ENCODE data around the gene PCCB.
A peak's percentile ranks its signal among the peaks of the same experiment; 100 is the strongest.
"Not testable (repeated sequence)": the region's sequence is repeated elsewhere in the genome, so short reads cannot be mapped to it uniquely, and the experiment has no call there.

Gene PCCB

GRCh38 chr3:136334209-136334608 is 84.1 kb downstream of the PCCB start:
- Histone ChIP-seq H3K4me3 (ENCODE audit: low read depth in 1 of 5, low read length in 5 of 5) (no peak overlapping the region), H3K36me3 (ENCODE audit: control insufficient read depth in 5 of 5, insufficient read depth in 5 of 5, low read length in 5 of 5) (peaks cover 37 to 63% (median 43%) of the 10 kb centered on the region in 5 donors), H3K9me3 (ENCODE audit: control insufficient read depth in 5 of 5, low read length in 5 of 5) (no peaks in the 10 kb centered on the region), H3K4me1 (ENCODE audit: control insufficient read depth in 5 of 5, insufficient read depth in 5 of 5, low read length in 5 of 5) (no peaks in the 10 kb centered on the region), H3K9ac (ENCODE audit: low read length in 5 of 5) (no peak overlapping the region), H3K27ac (ENCODE audit: low read depth, low read length) (no peak overlapping the region), H3K27me3 (ENCODE audit: control insufficient read depth in 5 of 5, insufficient read depth in 4 of 5, low read length in 5 of 5) (no peaks in the 10 kb centered on the region)

DNA sequence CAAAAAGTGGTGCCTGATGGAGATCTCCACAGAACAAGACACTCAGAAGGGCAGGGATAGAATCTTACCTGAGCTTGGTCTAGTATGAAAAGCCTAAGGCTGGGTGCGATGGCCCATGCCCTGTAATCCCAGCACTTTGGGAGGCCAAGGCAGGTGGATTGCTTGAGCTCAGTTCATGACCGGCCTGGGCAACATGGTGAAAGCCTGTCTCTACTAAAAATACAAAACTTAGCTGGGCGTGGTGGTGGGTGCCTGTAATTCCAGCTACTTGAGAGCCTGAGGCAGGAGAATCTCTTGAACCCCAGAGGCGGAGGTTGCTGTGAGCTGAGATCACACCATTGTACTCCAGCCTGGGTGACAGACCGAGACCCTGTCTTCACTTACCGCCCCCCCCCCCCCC is 84.6 kb downstream of the PCCB start:
- not testable (repeated sequence) for H3K9me3 ChIP-seq (ENCODE audit: control insufficient read depth in 5 of 5, low read length in 5 of 5); H3K4me3 ChIP-seq (ENCODE audit: low read depth in 1 of 5, low read length in 5 of 5); H3K4me1 ChIP-seq (ENCODE audit: control insufficient read depth in 5 of 5, insufficient read depth in 5 of 5, low read length in 5 of 5); H3K27me3 ChIP-seq (ENCODE audit: control insufficient read depth in 5 of 5, insufficient read depth in 4 of 5, low read length in 5 of 5); H3K27ac ChIP-seq (ENCODE audit: low read depth, low read length); H3K9ac ChIP-seq (ENCODE audit: low read length in 5 of 5)
- peaks cover 40 to 63% (median 41%) of the 10 kb centered on the region in 5 donors for H3K36me3 ChIP-seq (ENCODE audit: control insufficient read depth in 5 of 5, insufficient read depth in 5 of 5, low read length in 5 of 5)

GRCh38 chr3:136336329-136337100 is 86.4 kb downstream of the PCCB start:
- Histone ChIP-seq H3K4me1 (ENCODE audit: control insufficient read depth in 5 of 5, insufficient read depth in 5 of 5, low read length in 5 of 5) (no peaks in the 10 kb centered on the region), H3K27ac (ENCODE audit: low read depth, low read length) (no peak overlapping the region), H3K27me3 (ENCODE audit: control insufficient read depth in 5 of 5, insufficient read depth in 4 of 5, low read length in 5 of 5) (no peaks in the 10 kb centered on the region), H3K36me3 (ENCODE audit: control insufficient read depth in 5 of 5, insufficient read depth in 5 of 5, low read length in 5 of 5) (peaks cover 46 to 77% (median 51%) of the 10 kb centered on the region in 5 donors), H3K9ac (ENCODE audit: low read length in 5 of 5) (no peak overlapping the region), H3K4me3 (ENCODE audit: low read depth in 1 of 5, low read length in 5 of 5) (no peak overlapping the region), H3K9me3 (ENCODE audit: control insufficient read depth in 5 of 5, low read length in 5 of 5) (no peaks in the 10 kb centered on the region)

GRCh38 chr3:136343446-136343845 is 93.3 kb downstream of the PCCB start:
- Histone ChIP-seq H3K4me1 (ENCODE audit: control insufficient read depth in 5 of 5, insufficient read depth in 5 of 5, low read length in 5 of 5) (peaks cover 0 to 6% (median 3%) of the 10 kb centered on the region in 5 donors), H3K36me3 (ENCODE audit: control insufficient read depth in 5 of 5, insufficient read depth in 5 of 5, low read length in 5 of 5) (peaks cover 20 to 59% (median 29%) of the 10 kb centered on the region in 5 donors), H3K27ac (ENCODE audit: low read depth, low read length) (peak overlapping the region; percentile 0), H3K4me3 (ENCODE audit: low read depth in 1 of 5, low read length in 5 of 5) (no peak overlapping the region), H3K9me3 (ENCODE audit: control insufficient read depth in 5 of 5, low read length in 5 of 5) (no peaks in the 10 kb centered on the region), H3K27me3 (ENCODE audit: control insufficient read depth in 5 of 5, insufficient read depth in 4 of 5, low read length in 5 of 5) (no peaks in the 10 kb centered on the region), H3K9ac (ENCODE audit: low read length in 5 of 5) (no peak overlapping the region)

DNA sequence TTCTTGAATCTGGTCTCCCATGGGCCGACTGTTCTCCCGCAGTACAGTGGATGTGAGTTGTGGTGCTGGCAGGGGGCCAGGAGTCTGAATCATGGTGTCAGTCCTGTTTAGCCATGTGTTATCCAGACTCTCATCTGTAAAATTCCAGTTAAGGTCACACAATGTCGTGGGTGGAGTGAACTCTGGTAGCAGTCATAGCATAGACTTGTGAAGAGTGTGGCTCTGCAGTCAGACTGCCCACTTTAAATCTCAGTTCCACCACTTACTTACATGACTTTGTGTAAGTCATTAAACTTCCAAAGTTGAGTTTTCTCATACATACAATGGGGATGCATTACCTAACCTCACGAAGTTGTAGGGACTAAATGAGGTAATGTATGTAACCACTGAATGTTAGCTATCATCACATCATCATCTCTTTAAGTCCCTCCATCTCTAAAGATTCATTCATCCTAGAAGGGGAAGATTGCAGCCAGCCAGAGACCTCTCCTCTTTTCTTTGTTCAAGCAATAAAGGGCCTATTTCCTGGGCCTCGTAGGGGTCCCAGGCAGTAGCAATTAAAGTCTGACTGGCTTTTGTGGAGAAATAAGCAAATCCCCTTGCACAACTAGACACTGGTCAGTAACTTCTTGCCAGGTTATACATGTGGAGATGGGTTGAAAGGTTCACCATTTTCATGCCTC is 93.9 kb downstream of the PCCB start:
- Histone ChIP-seq H3K27ac (ENCODE audit: low read depth, low read length) (peak overlapping the region; percentile 0), H3K9ac (ENCODE audit: low read length in 5 of 5) (no peak overlapping the region), H3K9me3 (ENCODE audit: control insufficient read depth in 5 of 5, low read length in 5 of 5) (no peaks in the 10 kb centered on the region), H3K4me3 (ENCODE audit: low read depth in 1 of 5, low read length in 5 of 5) (no peak overlapping the region), H3K27me3 (ENCODE audit: control insufficient read depth in 5 of 5, insufficient read depth in 4 of 5, low read length in 5 of 5) (no peaks in the 10 kb centered on the region), H3K4me1 (ENCODE audit: control insufficient read depth in 5 of 5, insufficient read depth in 5 of 5, low read length in 5 of 5) (peaks cover 0 to 6% (median 3%) of the 10 kb centered on the region in 5 donors), H3K36me3 (ENCODE audit: control insufficient read depth in 5 of 5, insufficient read depth in 5 of 5, low read length in 5 of 5) (peaks cover 25 to 59% (median 30%) of the 10 kb centered on the region in 5 donors)

GRCh38 chr3:136346486-136346885 is 96.3 kb downstream of the PCCB start:
- peaks cover 19 to 40% (median 23%) of the 10 kb centered on the region in 5 donors for H3K36me3 ChIP-seq (ENCODE audit: control insufficient read depth in 5 of 5, insufficient read depth in 5 of 5, low read length in 5 of 5)
- H3K27ac ChIP-seq (ENCODE audit: low read depth, low read length), result no peak overlapping the region
- H3K9me3 ChIP-seq (ENCODE audit: control insufficient read depth in 5 of 5, low read length in 5 of 5), result no peaks in the 10 kb centered on the region
- H3K27me3 ChIP-seq (ENCODE audit: control insufficient read depth in 5 of 5, insufficient read depth in 4 of 5, low read length in 5 of 5), result no peaks in the 10 kb centered on the region
- H3K9ac ChIP-seq (ENCODE audit: low read length in 5 of 5), result no peak overlapping the region
- H3K4me1 ChIP-seq (ENCODE audit: control insufficient read depth in 5 of 5, insufficient read depth in 5 of 5, low read length in 5 of 5), result peaks cover 0 to 7% (median 5%) of the 10 kb centered on the region in 5 donors
- H3K4me3 ChIP-seq (ENCODE audit: low read depth in 1 of 5, low read length in 5 of 5), result no peak overlapping the region

- Histone ChIP-seq H3K4me1 (ENCODE audit: control insufficient read depth in 5 of 5, insufficient read depth in 5 of 5, low read length in 5 of 5) (peaks cover 0 to 5% (median 0%) of the 10 kb centered on the region in 5 donors), H3K36me3 (ENCODE audit: control insufficient read depth in 5 of 5, insufficient read depth in 5 of 5, low read length in 5 of 5) (peaks cover 10 to 25% (median 13%) of the 10 kb centered on the region in 5 donors), H3K27ac (ENCODE audit: low read depth, low read length) (no peak overlapping the region), H3K9ac (ENCODE audit: low read length in 5 of 5) (no peak overlapping the region), H3K4me3 (ENCODE audit: low read depth in 1 of 5, low read length in 5 of 5) (no peak overlapping the region), H3K27me3 (ENCODE audit: control insufficient read depth in 5 of 5, insufficient read depth in 4 of 5, low read length in 5 of 5) (no peaks in the 10 kb centered on the region), H3K9me3 (ENCODE audit: control insufficient read depth in 5 of 5, low read length in 5 of 5) (no peaks in the 10 kb centered on the region)
Measured at GRCh38 chr3:136350132-136350531, 100.0 kb downstream of the PCCB start.

GRCh38 chr3:136350557-136350956 is 100.4 kb downstream of the PCCB start:
- Histone ChIP-seq H3K27me3 (ENCODE audit: control insufficient read depth in 5 of 5, insufficient read depth in 4 of 5, low read length in 5 of 5) (no peaks in the 10 kb centered on the region), H3K4me3 (ENCODE audit: low read depth in 1 of 5, low read length in 5 of 5) (no peak overlapping the region), H3K4me1 (ENCODE audit: control insufficient read depth in 5 of 5, insufficient read depth in 5 of 5, low read length in 5 of 5) (peaks cover 0 to 5% (median 0%) of the 10 kb centered on the region in 5 donors), H3K9me3 (ENCODE audit: control insufficient read depth in 5 of 5, low read length in 5 of 5) (peaks cover 0 to 2% (median 0%) of the 10 kb centered on the region in 5 donors), H3K27ac (ENCODE audit: low read depth, low read length) (no peak overlapping the region), H3K9ac (ENCODE audit: low read length in 5 of 5) (no peak overlapping the region), H3K36me3 (ENCODE audit: control insufficient read depth in 5 of 5, insufficient read depth in 5 of 5, low read length in 5 of 5) (peaks cover 10 to 26% (median 13%) of the 10 kb centered on the region in 5 donors)

- no peak overlapping the region for H3K9ac ChIP-seq (ENCODE audit: low read length in 5 of 5)
- H3K4me3 ChIP-seq (ENCODE audit: low read depth in 1 of 5, low read length in 5 of 5), result no peak overlapping the region
- H3K9me3 ChIP-seq (ENCODE audit: control insufficient read depth in 5 of 5, low read length in 5 of 5), result peaks cover 0 to 6% (median 2%) of the 10 kb centered on the region in 5 donors
- H3K27me3 ChIP-seq (ENCODE audit: control insufficient read depth in 5 of 5, insufficient read depth in 4 of 5, low read length in 5 of 5), result no peaks in the 10 kb centered on the region
- H3K36me3 ChIP-seq (ENCODE audit: control insufficient read depth in 5 of 5, insufficient read depth in 5 of 5, low read length in 5 of 5), result peaks cover 12 to 25% (median 14%) of the 10 kb centered on the region in 5 donors
- peaks cover 0 to 5% (median 0%) of the 10 kb centered on the region in 5 donors for H3K4me1 ChIP-seq (ENCODE audit: control insufficient read depth in 5 of 5, insufficient read depth in 5 of 5, low read length in 5 of 5)
- no peak overlapping the region for H3K27ac ChIP-seq (ENCODE audit: low read depth, low read length)
Measured at GRCh38 chr3:136351351-136351750, 101.2 kb downstream of the PCCB start.

DNA sequence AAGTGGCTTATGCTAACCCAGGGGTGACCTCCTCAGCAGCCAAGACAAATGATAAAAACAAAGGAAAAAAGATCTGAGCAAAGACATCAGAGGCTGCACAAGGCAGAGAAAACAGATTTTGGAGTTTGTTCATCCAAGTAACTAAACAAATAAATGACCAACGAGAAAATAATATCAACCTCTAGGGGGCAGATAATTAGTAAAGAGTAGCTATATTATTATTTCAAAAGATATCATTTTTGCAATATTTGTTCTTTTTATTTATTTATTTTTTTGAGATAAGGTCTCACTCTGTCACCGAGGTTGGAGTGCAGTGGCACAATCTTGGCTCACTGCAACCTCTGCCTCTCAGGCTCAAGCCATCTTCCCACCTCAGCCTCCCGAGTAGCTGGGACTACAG is 101.8 kb downstream of the PCCB start:
- Histone ChIP-seq H3K4me1 (ENCODE audit: control insufficient read depth in 5 of 5, insufficient read depth in 5 of 5, low read length in 5 of 5) (peaks cover 0 to 5% (median 0%) of the 10 kb centered on the region in 5 donors), H3K9me3 (ENCODE audit: control insufficient read depth in 5 of 5, low read length in 5 of 5) (peaks cover 0 to 6% (median 2%) of the 10 kb centered on the region in 5 donors), H3K27ac (ENCODE audit: low read depth, low read length) (no peak overlapping the region), H3K9ac (ENCODE audit: low read length in 5 of 5) (no peak overlapping the region), H3K27me3 (ENCODE audit: control insufficient read depth in 5 of 5, insufficient read depth in 4 of 5, low read length in 5 of 5) (no peaks in the 10 kb centered on the region), H3K36me3 (ENCODE audit: control insufficient read depth in 5 of 5, insufficient read depth in 5 of 5, low read length in 5 of 5) (peaks cover 12 to 25% (median 14%) of the 10 kb centered on the region in 5 donors), H3K4me3 (ENCODE audit: low read depth in 1 of 5, low read length in 5 of 5) (no peak overlapping the region)
